ENCODE results near the gene UXS1. TPM values are rescaled to one million over a fixed set of nuclear protein-coding genes. Genes with fewer than 3 reads are reported as not detected.
A peak's percentile ranks its signal among the peaks of the same experiment; 100 is the strongest.
"Not testable (repeated sequence)": the region's sequence is repeated elsewhere in the genome, so short reads cannot be mapped to it uniquely, and the experiment has no call there.

UXS1 gene
- total RNA-seq, 2 experiments from 2014 or later: 95.3 to 100 TPM

DNA sequence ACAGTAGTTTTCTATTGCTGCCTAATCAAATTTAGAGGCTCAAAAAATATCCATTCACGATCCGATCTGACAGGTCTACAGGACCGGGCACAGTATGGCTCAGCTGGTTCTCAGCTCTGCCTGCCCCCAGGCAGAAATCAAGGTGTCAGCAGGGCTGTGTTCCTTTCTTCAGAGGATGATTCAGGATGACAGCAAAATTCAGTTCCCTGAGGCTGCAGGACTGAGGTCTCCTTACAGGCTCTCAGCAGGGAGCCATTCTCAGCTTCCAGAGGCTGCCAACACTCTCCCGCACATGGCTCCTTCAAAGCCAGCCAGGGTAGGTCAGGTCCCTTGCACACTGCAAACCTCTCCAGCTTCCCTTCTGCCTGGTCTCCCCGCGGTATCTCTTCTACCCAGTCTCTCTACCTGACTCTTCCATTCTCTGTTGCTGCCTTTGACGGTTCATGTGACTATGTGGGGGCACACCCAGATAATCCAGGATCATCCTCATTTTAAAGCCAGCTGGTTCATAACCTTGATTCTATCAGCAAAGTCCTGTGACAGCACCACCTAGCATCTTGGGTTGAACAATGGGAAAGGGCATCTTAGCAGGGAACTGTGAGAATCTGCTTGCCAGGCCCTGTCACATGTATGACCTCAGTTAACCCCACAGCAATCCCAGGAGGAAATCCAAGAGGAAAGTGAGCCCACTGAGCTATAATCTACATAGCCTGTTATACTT is 50.4 kb downstream of the UXS1 start:
- POLR2A ChIA-PET: interaction anchor here (0.8 to 7.6 kb wide), 3 partner anchors 15 to 49 kb away, joined by 3 to 102 read pairs (median 4); no protein-coding TSS in a partner anchor
- no peak for DNase-seq
- no peaks in the 10 kb centered on the region for H3K9me3 Mint-ChIP-seq (ENCODE audit: insufficient read depth)
- peaks cover 81% of the 10 kb centered on the region for H3K36me3 Mint-ChIP-seq (ENCODE audit: low read depth)
- no peaks in the 10 kb centered on the region for H3K27me3 Mint-ChIP-seq (ENCODE audit: low read depth)
- no peak overlapping the region for H3K27ac Mint-ChIP-seq
- peaks cover 81% of the 10 kb centered on the region for H3K4me1 Mint-ChIP-seq (ENCODE audit: low read depth)
- no peak for ATAC-seq
- CTCF ChIA-PET: interaction anchor here (0.7 to 6.4 kb wide), 3 partner anchors 11 to 21 kb away, joined by 3 to 65 read pairs (median 4); no protein-coding TSS in a partner anchor
- no peak overlapping the region for H3K4me3 Mint-ChIP-seq

DNA sequence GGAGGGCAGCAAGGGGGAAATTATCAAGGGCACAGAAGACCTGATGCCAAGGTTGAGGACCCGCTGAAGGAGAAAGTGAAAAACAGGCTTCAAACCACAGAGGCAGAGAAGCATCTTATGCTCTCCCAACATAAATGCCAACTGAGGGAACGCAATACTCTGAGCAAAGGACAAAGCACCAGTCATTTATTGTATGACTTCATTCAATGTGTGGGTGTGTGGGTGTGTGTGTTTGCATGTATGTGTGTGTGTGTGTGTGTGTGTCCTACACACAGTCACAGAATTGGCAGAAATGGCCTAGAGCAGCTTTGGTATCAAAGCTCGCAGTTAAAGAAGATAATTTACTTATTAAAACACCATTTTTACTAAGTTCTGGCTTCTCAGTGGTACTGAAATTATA is 51.4 kb downstream of the UXS1 start:
- POLR2A ChIA-PET: interaction anchor here (0.8 to 1.0 kb wide), 2 partner anchors 17 to 50 kb away, joined by 3 to 4 read pairs; no protein-coding TSS in a partner anchor
- H3K27ac Mint-ChIP-seq: peak overlapping the region; percentile 35
- no peaks in the 10 kb centered on the region for H3K27me3 Mint-ChIP-seq (ENCODE audit: low read depth)
- ATAC-seq: no peak
- H3K9me3 Mint-ChIP-seq (ENCODE audit: insufficient read depth): no peaks in the 10 kb centered on the region
- CTCF ChIA-PET: no interaction called here
- DNase-seq: no peak
- peaks cover 81% of the 10 kb centered on the region for H3K36me3 Mint-ChIP-seq (ENCODE audit: low read depth)
- peaks cover 83% of the 10 kb centered on the region for H3K4me1 Mint-ChIP-seq (ENCODE audit: low read depth)
- no peak overlapping the region for H3K4me3 Mint-ChIP-seq

DNA sequence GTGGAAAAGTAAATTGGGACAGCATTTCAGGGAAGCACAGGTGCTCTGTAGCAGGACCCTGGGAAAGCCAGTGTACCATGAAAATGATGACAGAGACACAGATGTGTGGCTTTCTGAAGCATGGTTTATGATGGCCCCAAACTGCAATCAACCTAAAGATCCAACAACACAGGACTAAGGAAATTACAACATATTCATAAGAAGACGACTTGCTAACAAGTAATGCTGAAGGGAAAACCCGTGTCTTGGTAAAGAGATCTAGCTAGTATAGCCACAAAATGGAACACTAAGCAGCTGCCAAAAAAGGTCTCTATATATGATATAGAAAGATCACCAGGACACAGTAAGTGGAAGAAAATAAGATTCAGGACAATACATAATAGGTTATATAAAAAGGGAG is 53.2 kb downstream of the UXS1 start:
- peaks cover 72% of the 10 kb centered on the region for H3K36me3 Mint-ChIP-seq (ENCODE audit: low read depth)
- H3K27me3 Mint-ChIP-seq (ENCODE audit: low read depth): no peaks in the 10 kb centered on the region
- H3K9me3 Mint-ChIP-seq (ENCODE audit: insufficient read depth): no peaks in the 10 kb centered on the region
- no peak for DNase-seq
- peaks cover 70% of the 10 kb centered on the region for H3K4me1 Mint-ChIP-seq (ENCODE audit: low read depth)
- peak overlapping the region; percentile 28 for H3K27ac Mint-ChIP-seq
- H3K4me3 Mint-ChIP-seq: no peak overlapping the region
- no peak for ATAC-seq
- ChIA-PET POLR2A (interaction anchor here (0.9 to 2.7 kb wide), 5 partner anchors 9 to 21 kb away, joined by 3 to 21 read pairs (median 3); no protein-coding TSS in a partner anchor), CTCF (interaction anchor here (0.7 to 3.9 kb wide), 6 partner anchors 18 to 596 kb away, joined by 3 to 24 read pairs (median 6); no protein-coding TSS in a partner anchor)

DNA sequence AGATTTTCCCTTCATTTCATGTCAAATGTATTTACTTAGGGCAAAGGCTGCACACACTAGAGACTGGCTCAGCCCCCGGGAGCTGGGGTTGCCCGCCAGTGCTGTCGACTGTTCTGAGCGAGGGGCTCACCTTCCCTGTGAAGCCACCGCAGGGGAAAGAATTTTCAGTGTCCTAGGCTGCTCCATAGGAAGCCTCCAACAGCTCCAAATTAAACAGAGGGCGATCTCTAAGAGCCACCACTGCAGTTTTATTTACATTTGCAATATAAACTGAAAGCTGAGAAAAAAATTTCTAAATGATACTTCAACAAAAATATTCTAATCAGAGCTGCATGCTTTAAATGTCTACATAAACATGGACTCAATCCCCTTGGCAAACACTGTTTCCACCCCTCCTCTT is 54.0 kb downstream of the UXS1 start:
- peak overlapping the region; percentile 83 for H3K27ac Mint-ChIP-seq
- ChIA-PET CTCF (interaction anchor here (0.7 to 3.9 kb wide), 5 partner anchors 13 to 595 kb away, joined by 3 to 24 read pairs (median 5); no protein-coding TSS in a partner anchor), POLR2A (interaction anchor here (1.1 to 2.7 kb wide), 2 partner anchors 16 to 20 kb away, joined by 4 to 21 read pairs; no protein-coding TSS in a partner anchor)
- peaks cover 66% of the 10 kb centered on the region for H3K36me3 Mint-ChIP-seq (ENCODE audit: low read depth)
- no peak for ATAC-seq
- no peak for DNase-seq
- H3K9me3 Mint-ChIP-seq (ENCODE audit: insufficient read depth): no peaks in the 10 kb centered on the region
- H3K4me1 Mint-ChIP-seq (ENCODE audit: low read depth): peaks cover 64% of the 10 kb centered on the region
- no peak overlapping the region for H3K4me3 Mint-ChIP-seq
- H3K27me3 Mint-ChIP-seq (ENCODE audit: low read depth): no peaks in the 10 kb centered on the region

DNA sequence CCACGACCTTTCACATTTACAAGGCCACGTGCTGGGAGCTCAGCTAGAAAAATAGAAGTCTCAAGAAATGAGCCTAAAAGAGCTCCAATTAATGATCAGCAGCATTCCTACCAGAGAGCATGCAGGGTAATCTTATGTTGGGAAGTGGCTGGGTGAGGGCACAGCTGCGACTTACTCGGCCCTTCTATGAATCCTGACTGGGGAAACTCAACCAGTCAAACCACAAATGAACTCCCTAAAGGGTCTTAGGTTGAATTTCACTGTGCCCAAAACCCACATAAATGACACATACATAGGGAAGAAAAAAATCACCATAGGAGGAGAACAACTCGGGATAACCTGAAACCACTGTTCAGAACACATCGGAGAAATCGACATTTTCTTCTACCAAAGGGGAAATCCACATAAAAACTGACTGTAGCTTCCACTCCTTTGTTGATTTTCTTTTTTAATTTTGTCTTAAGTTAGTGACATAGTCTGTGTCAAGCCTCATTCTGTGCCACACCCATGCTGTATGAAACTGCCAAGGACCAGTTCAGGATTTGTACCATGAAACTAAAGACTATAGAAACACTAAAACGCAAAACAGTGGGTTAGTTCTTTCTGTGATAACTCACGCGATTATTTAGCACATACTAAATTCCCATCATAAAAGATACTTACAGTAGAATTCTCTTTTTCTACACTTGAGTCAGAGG is 54.7 kb downstream of the UXS1 start:
- Mint-ChIP-seq H3K36me3 (ENCODE audit: low read depth) (peaks cover 59% of the 10 kb centered on the region), H3K4me1 (ENCODE audit: low read depth) (peaks cover 56% of the 10 kb centered on the region), H3K27me3 (ENCODE audit: low read depth) (no peaks in the 10 kb centered on the region), H3K9me3 (ENCODE audit: insufficient read depth) (no peaks in the 10 kb centered on the region), H3K4me3 (peak overlapping the region; percentile 16), H3K27ac (peak overlapping the region; percentile 83)
- ChIA-PET CTCF (interaction anchor here (0.9 to 3.9 kb wide), 4 partner anchors 13 to 30 kb away, joined by 3 to 24 read pairs (median 3); no protein-coding TSS in a partner anchor), POLR2A (interaction anchor here (0.9 to 2.7 kb wide), 2 partner anchors 20 to 21 kb away, joined by 3 to 21 read pairs; no protein-coding TSS in a partner anchor)
- DNase-seq: no peak
- no peak for ATAC-seq

DNA sequence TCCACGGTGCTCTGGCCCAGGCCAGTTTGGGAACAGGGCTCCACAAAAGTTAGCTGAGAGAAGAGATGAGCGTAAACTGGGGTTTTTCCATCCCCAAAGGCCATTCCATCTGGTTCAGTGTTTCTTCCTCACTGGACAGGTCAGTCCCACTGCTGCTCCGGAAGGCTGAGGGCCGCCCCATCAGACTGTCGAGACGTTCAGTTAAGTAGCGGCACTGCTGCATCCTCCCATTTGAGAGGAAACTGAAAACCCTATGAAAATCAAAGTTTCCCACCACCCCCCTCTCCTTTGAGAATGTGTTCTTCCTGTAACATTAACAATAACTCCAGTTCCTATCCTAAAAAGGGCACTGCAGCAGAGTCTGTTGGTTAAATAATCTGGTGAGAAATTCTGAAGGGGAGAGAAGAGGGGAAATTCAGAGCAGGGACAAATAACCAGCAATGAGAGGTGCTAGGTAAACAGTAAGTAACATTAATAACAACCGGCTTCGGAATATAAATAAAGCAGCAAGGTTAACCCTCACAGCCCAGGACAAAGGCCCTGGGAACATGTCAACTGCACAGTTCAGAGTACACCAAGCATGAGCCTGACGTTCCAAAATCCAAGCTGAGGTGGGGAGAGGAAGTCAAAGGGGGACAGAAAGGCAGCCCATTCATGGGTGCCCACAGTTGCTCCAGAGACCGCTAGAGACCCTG is 55.4 kb downstream of the UXS1 start:
- Mint-ChIP-seq H3K4me3 (peak overlapping the region; percentile 66), H3K4me1 (ENCODE audit: low read depth) (peaks cover 50% of the 10 kb centered on the region), H3K36me3 (ENCODE audit: low read depth) (peaks cover 52% of the 10 kb centered on the region), H3K9me3 (ENCODE audit: insufficient read depth) (no peaks in the 10 kb centered on the region), H3K27me3 (ENCODE audit: low read depth) (no peaks in the 10 kb centered on the region), H3K27ac (peak overlapping the region; percentile 83)
- ChIA-PET POLR2A (interaction anchor here (0.9 to 2.0 kb wide), 3 partner anchors 8 to 22 kb away, joined by 3 to 11 read pairs (median 6); no protein-coding TSS in a partner anchor), CTCF (interaction anchor here (0.9 to 3.9 kb wide), 2 partner anchors 20 to 29 kb away, joined by 3 to 24 read pairs; no protein-coding TSS in a partner anchor)
- ATAC-seq: peak; percentile 29
- no peak for DNase-seq

DNA sequence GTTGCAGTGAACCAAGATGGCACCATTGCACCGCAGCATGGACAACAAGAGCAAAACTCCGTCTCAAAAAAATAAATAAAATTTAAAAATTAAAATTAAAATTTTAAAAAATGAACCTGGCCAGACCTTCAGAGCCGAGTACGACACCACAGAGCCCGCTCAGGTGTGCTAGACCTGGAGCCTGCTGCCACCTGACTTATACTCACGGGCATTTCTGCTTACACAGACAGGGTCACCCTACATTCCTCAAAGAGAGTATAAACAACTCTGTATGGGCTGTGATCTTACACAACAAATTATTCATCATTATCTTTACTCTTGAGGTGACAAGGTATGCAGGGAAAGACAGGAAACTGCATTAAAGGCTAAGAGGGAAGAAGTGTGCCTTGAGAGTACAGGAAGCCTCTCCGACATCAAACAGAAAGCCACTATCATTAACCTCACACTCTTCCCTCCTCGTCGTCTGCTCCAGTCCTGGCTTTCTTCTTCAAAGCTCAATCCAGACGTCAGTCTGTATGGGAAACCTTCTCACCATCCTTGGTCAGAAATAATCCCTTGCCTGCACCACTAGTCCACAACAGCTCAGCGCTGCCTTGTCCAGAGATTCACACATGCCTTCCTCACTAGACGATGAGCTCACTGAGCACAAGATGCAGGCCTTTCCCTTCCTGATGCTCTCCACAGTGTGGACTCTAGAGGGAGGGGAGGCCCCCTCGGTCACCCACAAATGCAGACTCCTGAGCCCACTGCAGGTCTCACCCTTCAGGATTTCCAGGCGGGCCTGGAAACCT is 56.2 kb downstream of the UXS1 start:
- H3K4me3 Mint-ChIP-seq: peak overlapping the region; percentile 66
- H3K27ac Mint-ChIP-seq: peak overlapping the region; percentile 83
- H3K27me3 Mint-ChIP-seq (ENCODE audit: low read depth): no peaks in the 10 kb centered on the region
- DNase-seq (peak; percentile 33), ATAC-seq (peak; percentile 75)
- peaks cover 45% of the 10 kb centered on the region for H3K4me1 Mint-ChIP-seq (ENCODE audit: low read depth)
- ChIA-PET POLR2A (interaction anchor here (0.9 to 2.0 kb wide), 3 partner anchors 9 to 59 kb away, joined by 3 to 11 read pairs (median 6); no protein-coding TSS in a partner anchor), CTCF (interaction anchor here (0.9 to 3.9 kb wide), 2 partner anchors 21 to 29 kb away, joined by 3 to 24 read pairs; no protein-coding TSS in a partner anchor)
- no peaks in the 10 kb centered on the region for H3K9me3 Mint-ChIP-seq (ENCODE audit: insufficient read depth)
- H3K36me3 Mint-ChIP-seq (ENCODE audit: low read depth): peaks cover 46% of the 10 kb centered on the region

DNA sequence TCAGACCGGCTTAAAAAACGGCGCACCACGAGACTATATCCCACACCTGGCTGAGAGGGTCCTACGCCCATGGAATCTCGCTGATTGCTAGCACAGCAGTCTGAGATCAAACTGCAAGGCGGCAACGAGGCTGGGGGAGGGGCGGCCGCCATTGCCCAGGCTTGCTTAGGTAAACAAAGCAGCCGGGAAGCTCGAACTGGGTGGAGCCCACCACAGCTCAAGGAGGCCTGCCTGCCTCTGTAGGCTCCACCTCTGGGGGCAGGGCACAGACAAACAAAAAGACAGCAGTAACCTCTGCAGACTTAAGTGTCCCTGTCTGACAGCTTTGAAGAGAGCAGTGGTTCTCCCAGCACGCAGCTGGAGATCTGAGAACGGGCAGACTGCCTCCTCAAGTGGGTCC is 62.9 kb downstream of the UXS1 start:
- CTCF ChIA-PET; POLR2A ChIA-PET; DNase-seq; H3K4me1 Mint-ChIP-seq (ENCODE audit: low read depth); H3K27ac Mint-ChIP-seq; H3K4me3 Mint-ChIP-seq; ATAC-seq; H3K27me3 Mint-ChIP-seq (ENCODE audit: low read depth); H3K9me3 Mint-ChIP-seq (ENCODE audit: insufficient read depth): not testable (repeated sequence)
- H3K36me3 Mint-ChIP-seq (ENCODE audit: low read depth): peaks cover 32% of the 10 kb centered on the region

DNA sequence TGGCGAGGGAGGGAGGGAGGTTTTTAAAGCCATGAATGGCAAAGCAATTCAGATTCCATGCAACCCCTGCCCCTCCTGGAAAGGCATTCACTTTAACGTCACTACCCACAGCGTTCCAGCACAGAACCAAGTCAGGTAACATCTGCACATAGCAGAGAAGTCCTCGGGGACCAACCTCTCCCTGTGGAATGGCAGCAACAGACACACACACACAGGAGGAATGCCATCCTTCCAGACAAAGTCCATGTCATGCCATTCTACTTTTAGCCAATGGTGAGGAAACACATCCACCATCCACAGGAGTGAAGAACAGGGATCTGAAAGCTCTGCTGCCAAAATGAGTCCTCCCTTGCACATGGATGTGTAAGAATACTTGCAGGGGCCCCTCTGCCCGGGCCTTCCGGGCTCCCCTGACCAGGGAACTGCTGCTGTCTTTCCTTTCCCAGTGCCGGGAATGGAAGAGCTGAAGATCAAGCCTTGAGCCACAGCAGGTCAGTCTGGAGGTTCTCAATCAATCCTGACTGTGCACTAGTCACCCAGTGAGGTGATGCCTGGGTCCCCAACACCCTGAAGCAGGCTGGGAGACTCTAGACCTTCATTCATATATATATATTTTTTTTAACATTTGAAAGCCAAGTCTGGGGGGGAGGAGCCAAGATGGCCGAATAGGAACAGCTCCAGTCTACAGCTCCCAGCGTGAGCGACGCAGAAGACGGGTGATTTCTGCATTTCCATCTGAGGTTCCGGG is 63.7 kb downstream of the UXS1 start:
- Mint-ChIP-seq H3K4me3 (no peak overlapping the region), H3K27me3 (ENCODE audit: low read depth) (no peaks in the 10 kb centered on the region), H3K27ac (no peak overlapping the region), H3K4me1 (ENCODE audit: low read depth) (peaks cover 8% of the 10 kb centered on the region), H3K36me3 (ENCODE audit: low read depth) (peaks cover 35% of the 10 kb centered on the region), H3K9me3 (ENCODE audit: insufficient read depth) (no peaks in the 10 kb centered on the region)
- ATAC-seq (no peak), DNase-seq (no peak)
- POLR2A ChIA-PET: no interaction called here
- CTCF ChIA-PET: no interaction called here

DNA sequence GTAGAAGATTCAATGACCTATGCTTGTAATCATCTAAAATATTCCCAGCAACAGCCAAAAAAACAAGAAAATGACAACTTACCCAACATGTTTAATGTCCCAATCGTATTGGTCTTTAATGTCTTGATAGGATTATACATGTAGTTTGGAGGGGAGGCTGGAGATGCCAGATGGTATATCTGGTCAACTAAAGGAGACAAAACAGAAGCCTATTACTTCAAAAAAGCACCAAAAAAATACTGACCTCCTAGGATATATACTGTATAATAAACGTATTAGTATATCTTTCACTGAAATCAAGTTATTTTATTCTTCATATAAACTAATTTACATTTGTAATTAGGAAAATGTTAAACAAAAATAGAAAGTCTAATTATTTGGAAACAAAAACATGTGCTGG is 64.5 kb downstream of the UXS1 start:
- CTCF ChIA-PET: no interaction called here
- POLR2A ChIA-PET: no interaction called here
- Mint-ChIP-seq H3K36me3 (ENCODE audit: low read depth) (peaks cover 42% of the 10 kb centered on the region), H3K4me1 (ENCODE audit: low read depth) (peaks cover 8% of the 10 kb centered on the region), H3K9me3 (ENCODE audit: insufficient read depth) (no peaks in the 10 kb centered on the region), H3K27me3 (ENCODE audit: low read depth) (no peaks in the 10 kb centered on the region), H3K27ac (no peak overlapping the region), H3K4me3 (no peak overlapping the region)
- ATAC-seq (no peak), DNase-seq (no peak)

Data from activated CD8-positive, alpha-beta T cell treated with anti-CD3 and anti-CD28 coated beads, Interleukin-2, amount 10 ng/mL, durations not matched to agents 7 days and 5 days (primary cell).